Vagina (tissue), 2 donors: ENCODE data around the gene RAB8B.

Experiments used
- CTCF ChIP-seq, 3 experiments: fragments of 450-650 bp in 2 of 3; fragments of 200-600 bp in 1 of 3; sonication (generic) in 1 of 3; IDR thresholded peaks; one replicate each; pipeline ENCODE4 v1.5.1; 2017 to 2019; ENCODE audit warnings: antibody characterized with exemption in 3 of 3, mild to moderate bottlenecking in 2 of 3, moderate library complexity in 2 of 3
- POLR2A ChIP-seq, 2 donors: fragments of 450-650 bp; IDR thresholded peaks; one replicate each; pipeline ENCODE4 v1.6.1; 2017; ENCODE audit warnings: antibody characterized with exemption in 2 of 2, mild to moderate bottlenecking in 2 of 2, moderate library complexity in 2 of 2

- TF ChIP-seq CTCF (IDR thresholded peaks at IDR 0.05) = no peak
- TF ChIP-seq POLR2A (IDR thresholded peaks at IDR 0.05) = no peak
Measured at GRCh38 chr15:63238171-63238570, 48.8 kb downstream of the RAB8B start.
